HG02970 (cell line): Measurements from ENCODE around the gene PROK2.

Source experiments
- ATAC-seq: cut with Tn5 transposase; IDR thresholded peaks from one replicate; pipeline ENCODE4 v1.9.1; 2021; ENCODE audit warnings: mild to moderate bottlenecking, moderate library complexity, moderate number of reproducible peaks; ENCODE audit not compliant: unreplicated experiment, low FRiP score

PROK2 gene, protein sequence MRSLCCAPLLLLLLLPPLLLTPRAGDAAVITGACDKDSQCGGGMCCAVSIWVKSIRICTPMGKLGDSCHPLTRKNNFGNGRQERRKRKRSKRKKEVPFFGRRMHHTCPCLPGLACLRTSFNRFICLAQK

GRCh38 chr3:71784914-71785531, at the start of gene PROK2:
Gene PROK2 (minus strand): TSS chr3:71785148. CDS start chr3:71785052, 96 bp downstream.
- no peak for ATAC-seq

GRCh38 chr3:71831599-71831998, 46.7 kb upstream of the PROK2 start:
- no peak for ATAC-seq

GRCh38 chr3:71825551-71826283, 40.8 kb upstream of the PROK2 start:
- no peak for ATAC-seq

GRCh38 chr3:71821116-71821515, 36.2 kb upstream of the PROK2 start:
- no peak for ATAC-seq

- ATAC-seq = no peak
Observed at GRCh38 chr3:71817262-71817661, 32.3 kb upstream of the PROK2 start.

- no peak for ATAC-seq
Observed at GRCh38 chr3:71816767-71817156, 31.8 kb upstream of the PROK2 start.

DNA sequence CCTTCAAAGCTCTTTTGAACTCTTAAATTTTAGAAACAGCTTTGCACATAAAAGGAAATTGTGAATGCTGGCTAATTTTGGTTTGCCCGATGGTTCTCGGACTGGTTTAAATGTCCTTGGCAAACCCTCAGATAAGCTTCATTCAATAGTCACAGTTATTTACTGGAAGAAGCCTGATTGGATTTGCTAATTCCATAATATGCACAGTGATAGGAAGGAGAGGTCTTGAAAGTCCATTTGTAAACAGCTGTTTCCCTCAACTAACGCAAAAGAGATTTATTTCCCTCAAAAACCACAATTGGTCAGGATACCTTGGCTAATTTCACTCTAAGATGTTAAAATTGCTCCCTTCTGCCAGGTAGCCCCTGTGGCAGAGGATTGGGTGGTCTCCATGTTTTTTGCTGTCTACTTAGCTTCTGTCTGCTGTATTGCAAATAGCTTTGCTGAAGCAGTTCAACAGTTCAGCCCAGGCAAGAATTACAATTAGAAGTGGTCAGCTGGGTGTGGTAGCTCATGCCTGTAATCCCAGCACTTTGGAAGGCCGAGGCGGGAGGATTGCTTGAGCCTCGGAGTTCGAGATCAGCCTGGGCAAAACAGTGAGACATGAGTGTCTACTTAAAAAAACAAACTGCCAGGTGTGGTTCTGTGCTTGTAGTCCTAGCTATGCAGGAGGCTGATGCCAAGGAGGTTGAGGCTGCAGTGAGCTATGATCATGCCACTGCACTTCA, 30.6 kb upstream of the PROK2 start:
- no peak for ATAC-seq

DNA sequence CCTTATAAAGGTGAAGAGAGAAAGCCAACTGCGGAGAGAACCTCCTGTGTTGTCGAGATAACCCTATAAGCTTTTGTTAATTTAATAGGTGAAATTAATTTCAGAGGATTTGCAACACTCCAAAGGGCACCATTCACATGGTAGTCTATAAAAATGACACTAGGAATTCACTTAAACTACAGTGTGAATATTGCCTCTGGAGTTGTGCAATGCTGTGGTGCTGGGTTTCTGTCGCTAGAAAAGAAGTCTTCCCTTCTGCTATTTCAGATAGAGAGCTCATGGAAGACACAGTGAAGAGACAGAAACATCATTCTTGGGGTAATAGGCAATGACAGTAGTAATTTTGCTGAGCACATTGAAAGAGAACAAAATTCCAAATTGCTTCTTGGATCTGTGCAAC, 28.8 kb upstream of the PROK2 start:
- ATAC-seq = no peak

DNA sequence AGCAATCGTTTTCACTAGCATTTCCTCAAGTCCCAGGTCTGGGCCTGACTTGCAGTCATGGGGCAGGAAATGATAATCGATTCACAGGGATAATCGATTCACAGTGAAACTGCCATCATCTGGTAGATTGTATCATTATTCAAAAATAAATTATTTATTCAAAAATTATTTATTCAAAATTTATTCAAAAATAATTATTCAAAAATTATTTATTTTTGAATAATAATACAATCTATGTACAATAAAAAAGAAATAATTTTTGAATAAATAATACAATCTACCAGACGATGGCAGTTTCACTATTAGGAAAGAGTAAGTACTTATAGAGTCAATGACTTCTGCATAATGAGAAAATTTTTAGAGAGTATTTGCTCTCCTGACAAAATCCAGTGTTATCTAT, 28.1 kb upstream of the PROK2 start:
- no peak for ATAC-seq

DNA sequence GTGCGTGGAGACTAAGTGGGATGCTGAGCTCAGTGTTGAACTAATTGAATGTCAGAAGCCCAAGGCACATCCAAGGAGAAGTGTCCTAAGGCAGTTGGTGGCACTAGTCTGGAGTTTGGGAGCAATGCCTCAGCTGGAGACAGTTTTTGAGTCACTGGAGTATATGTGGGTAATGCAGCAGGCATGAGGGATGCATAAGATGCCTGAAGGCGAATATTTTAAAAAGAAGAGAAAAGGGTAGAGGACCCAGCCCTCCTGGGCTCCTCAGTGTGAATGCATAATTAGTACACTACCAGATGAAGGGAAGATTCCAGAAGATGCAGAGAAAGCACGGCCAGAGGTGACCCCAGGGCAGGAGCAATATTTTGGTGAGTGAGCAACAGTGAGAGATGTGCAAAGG, 25.1 kb upstream of the PROK2 start:
- no peak for ATAC-seq

DNA sequence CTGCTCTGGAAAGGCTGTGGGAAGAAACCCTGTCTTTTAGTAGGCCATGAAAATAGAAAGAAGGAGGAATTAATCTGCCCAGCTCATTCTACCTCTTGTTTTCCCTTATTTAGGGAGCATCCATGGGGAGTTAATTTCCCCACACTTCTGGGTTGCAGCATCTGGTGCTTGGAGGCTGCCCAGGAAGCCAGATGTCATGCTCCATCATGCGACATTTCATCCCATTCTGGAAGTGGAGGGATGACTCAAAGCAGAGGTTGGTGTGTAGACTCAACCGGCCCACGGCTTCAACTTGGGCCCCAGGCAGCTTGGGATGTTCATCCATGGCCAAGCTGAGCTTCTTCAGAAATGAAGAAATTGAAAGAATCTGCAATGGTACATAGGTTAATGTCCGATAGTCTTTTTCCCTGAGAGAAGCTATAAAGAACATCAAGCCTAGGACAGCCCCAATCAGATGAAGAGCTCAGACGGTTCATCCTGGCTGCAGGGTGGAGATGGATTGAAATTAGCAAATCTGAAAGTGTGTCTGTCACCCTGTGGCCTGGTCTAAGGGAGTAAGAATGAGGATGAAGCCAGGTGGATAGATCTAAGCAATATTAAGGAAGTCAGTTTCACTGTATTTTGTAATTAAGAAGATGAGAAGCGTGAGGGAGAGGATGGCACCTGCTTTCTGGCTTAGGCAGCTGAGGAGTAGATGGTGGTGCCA, 24.5 kb upstream of the PROK2 start:
- no peak for ATAC-seq

GRCh38 chr3:71806736-71807135, 21.8 kb upstream of the PROK2 start:
- ATAC-seq = no peak

GRCh38 chr3:71805691-71806090, 20.7 kb upstream of the PROK2 start:
- no peak for ATAC-seq

GRCh38 chr3:71805199-71805598, 20.3 kb upstream of the PROK2 start:
- ATAC-seq = no peak

GRCh38 chr3:71803248-71803647, 18.3 kb upstream of the PROK2 start:
- ATAC-seq = no peak

DNA sequence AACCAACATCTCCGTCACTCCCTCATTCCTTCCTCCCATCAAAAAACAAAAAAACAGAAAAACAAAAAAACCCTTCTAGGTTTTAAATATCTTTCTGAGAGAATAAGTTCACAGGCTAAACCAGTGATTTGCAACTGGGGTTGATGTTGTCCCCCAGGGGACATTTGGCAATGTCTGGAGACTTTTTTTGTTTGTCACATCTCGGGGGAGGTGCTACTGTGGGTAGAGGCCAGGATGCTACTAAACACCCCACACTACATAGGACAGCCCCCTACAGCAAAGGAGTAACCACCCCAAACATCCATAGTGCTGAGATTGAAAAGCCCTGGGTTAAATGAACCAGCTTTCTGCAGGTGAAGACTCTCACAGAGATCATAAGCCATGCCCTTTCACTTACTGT, 17.0 kb upstream of the PROK2 start:
- ATAC-seq = no peak

DNA sequence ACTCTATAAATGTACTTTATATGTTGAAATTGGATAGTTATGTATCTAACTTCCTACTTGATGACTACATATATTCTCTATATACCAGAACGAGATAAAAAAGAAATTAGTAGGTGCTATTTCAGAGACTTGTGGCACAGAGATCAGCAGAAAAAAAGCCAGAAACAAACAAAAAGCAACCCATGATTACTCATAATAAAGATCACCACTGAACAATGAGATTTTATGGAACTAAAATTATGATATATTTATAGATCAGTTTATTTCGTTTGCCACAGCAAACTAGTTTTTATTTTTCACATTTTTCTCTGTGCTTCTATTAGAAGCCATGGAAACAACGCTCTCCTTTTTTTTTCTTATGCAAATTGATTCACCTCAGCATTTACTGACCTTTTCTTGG, 15.1 kb upstream of the PROK2 start:
- no peak for ATAC-seq

DNA sequence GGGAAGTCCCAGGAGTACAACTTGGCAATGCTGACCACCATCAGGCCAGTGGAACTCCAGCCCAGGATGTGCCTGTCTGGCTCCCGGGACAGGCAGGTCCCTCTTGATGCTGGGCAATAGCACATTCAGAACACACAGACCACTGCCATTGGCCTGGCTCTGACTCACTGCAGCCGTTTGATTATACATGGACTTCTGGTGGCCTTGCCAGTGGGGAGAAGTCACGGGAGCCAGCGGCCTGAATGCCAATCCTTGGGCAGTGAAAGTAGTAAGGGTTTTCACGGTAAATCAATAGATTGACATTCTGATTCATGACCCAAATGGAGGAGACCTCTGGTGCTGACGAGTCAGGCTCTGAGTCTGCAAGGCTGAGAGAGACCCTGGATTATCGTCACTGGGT, 12.5 kb upstream of the PROK2 start:
- ATAC-seq = no peak

GRCh38 chr3:71796290-71796689, 11.3 kb upstream of the PROK2 start:
- no peak for ATAC-seq

DNA sequence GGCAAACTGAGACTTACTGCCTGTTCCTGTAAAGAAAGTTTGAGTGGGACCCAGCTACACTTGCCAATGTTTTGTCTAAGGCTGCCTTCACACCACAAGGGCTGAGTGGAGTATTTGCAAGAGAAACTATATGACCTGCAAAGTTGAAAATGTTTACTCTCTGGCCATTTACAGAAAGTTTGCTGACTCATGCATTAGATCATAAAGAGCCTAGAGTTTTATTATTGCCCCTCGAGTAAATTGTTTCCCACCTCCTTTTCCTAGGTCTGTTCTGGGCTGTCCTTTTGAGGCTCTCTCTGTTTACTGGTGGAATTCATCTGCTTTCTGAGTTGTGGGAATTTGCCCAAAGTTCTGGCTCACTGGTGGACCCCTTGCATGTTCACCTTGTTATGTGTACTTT, 6.7 kb upstream of the PROK2 start:
- ATAC-seq = no peak

- ATAC-seq = no peak
Observed at GRCh38 chr3:71789922-71790321, 5.0 kb upstream of the PROK2 start.
